ENCODE data around the gene NTSR2.

NTSR2 gene

GRCh38 chr2:11628675-11629074, 41.3 kb downstream of the NTSR2 start:
- DNase-seq (ENCODE audit: low read depth, low spot score), result no peak

GRCh38 chr2:11625671-11626070, 44.3 kb downstream of the NTSR2 start:
- DNase-seq (ENCODE audit: low read depth, low spot score), result no peak

- no peak for DNase-seq (ENCODE audit: low read depth, low spot score)
Measured at GRCh38 chr2:11624893-11625292, 45.1 kb downstream of the NTSR2 start.

- DNase-seq (ENCODE audit: low read depth, low spot score), result no peak
Measured at GRCh38 chr2:11622611-11623010, 47.4 kb downstream of the NTSR2 start.

GRCh38 chr2:11621410-11621809, 48.6 kb downstream of the NTSR2 start:
- no peak for DNase-seq (ENCODE audit: low read depth, low spot score)

- DNase-seq (ENCODE audit: low read depth, low spot score), result no peak
Measured at GRCh38 chr2:11618708-11619062, 51.3 kb downstream of the NTSR2 start.

- no peak for DNase-seq (ENCODE audit: low read depth, low spot score)
Measured at GRCh38 chr2:11617984-11618707, 51.8 kb downstream of the NTSR2 start.

GRCh38 chr2:11617527-11617926, 52.5 kb downstream of the NTSR2 start:
- no peak for DNase-seq (ENCODE audit: low read depth, low spot score)

- no peak for DNase-seq (ENCODE audit: low read depth, low spot score)
Measured at GRCh38 chr2:11616851-11617415, 53.1 kb downstream of the NTSR2 start.

GRCh38 chr2:11616097-11616687, 53.8 kb downstream of the NTSR2 start:
- no peak for DNase-seq (ENCODE audit: low read depth, low spot score)

GRCh38 chr2:11615209-11615608, 54.8 kb downstream of the NTSR2 start:
- no peak for DNase-seq (ENCODE audit: low read depth, low spot score)

- DNase-seq (ENCODE audit: low read depth, low spot score), result no peak
Measured at GRCh38 chr2:11613297-11613696, 56.7 kb downstream of the NTSR2 start.

GRCh38 chr2:11612553-11613215, 57.3 kb downstream of the NTSR2 start:
- DNase-seq (ENCODE audit: low read depth, low spot score), result no peak

GRCh38 chr2:11611251-11611650, 58.7 kb downstream of the NTSR2 start:
- no peak for DNase-seq (ENCODE audit: low read depth, low spot score)

- DNase-seq (ENCODE audit: low read depth, low spot score), result no peak
Measured at GRCh38 chr2:11610624-11611242, 59.3 kb downstream of the NTSR2 start.
